ENCODE data around the gene ERFL.

The ERFL gene

GRCh38 chr19:41883463-41883820 lies 44.8 kb downstream of the ERFL start:
- no peak for DNase-seq (ENCODE audit: low read depth)
- peak overlapping the region; percentile 93 for H3K4me3 ChIP-seq (ENCODE audit: control insufficient read depth, low read depth, low read length)
- TF ChIP-seq CTCF (conservative IDR thresholded peaks at IDR 0.05; ENCODE audit: control insufficient read depth, insufficient read depth, low read depth, low read length), result no peak

- H3K4me3 ChIP-seq (ENCODE audit: control insufficient read depth, low read depth, low read length), result peak within 1 kb of the TSS; percentile 93
- no peak for TF ChIP-seq CTCF (conservative IDR thresholded peaks at IDR 0.05; ENCODE audit: control insufficient read depth, insufficient read depth, low read depth, low read length)
- no peak for DNase-seq (ENCODE audit: low read depth)
Observed at GRCh38 chr19:41882568-41883462, 45.4 kb downstream of the ERFL start, which contains the start of gene ARHGEF1. ARHGEF1 (plus strand) TSS chr19:41883184; CDS start chr19:41888083, 4,899 bp downstream.

GRCh38 chr19:41880329-41880708 lies 47.9 kb downstream of the ERFL start:
- TF ChIP-seq CTCF (conservative IDR thresholded peaks at IDR 0.05; ENCODE audit: control insufficient read depth, insufficient read depth, low read depth, low read length), result no peak
- no peak overlapping the region for H3K4me3 ChIP-seq (ENCODE audit: control insufficient read depth, low read depth, low read length)
- DNase-seq (ENCODE audit: low read depth), result no peak

GRCh38 chr19:41879670-41880328 lies 48.5 kb downstream of the ERFL start:
- no peak overlapping the region for H3K4me3 ChIP-seq (ENCODE audit: control insufficient read depth, low read depth, low read length)
- no peak for DNase-seq (ENCODE audit: low read depth)
- no peak for TF ChIP-seq CTCF (conservative IDR thresholded peaks at IDR 0.05; ENCODE audit: control insufficient read depth, insufficient read depth, low read depth, low read length)

GRCh38 chr19:41879080-41879479 lies 49.2 kb downstream of the ERFL start:
- DNase-seq (ENCODE audit: low read depth), result no peak
- no peak overlapping the region for H3K4me3 ChIP-seq (ENCODE audit: control insufficient read depth, low read depth, low read length)
- TF ChIP-seq CTCF (conservative IDR thresholded peaks at IDR 0.05; ENCODE audit: control insufficient read depth, insufficient read depth, low read depth, low read length), result no peak

- TF ChIP-seq CTCF (conservative IDR thresholded peaks at IDR 0.05; ENCODE audit: control insufficient read depth, insufficient read depth, low read depth, low read length), result no peak
- DNase-seq (ENCODE audit: low read depth), result no peak
- no peak overlapping the region for H3K4me3 ChIP-seq (ENCODE audit: control insufficient read depth, low read depth, low read length)
Observed at GRCh38 chr19:41877916-41878905, 50.0 kb downstream of the ERFL start.

All from fibroblast of mammary gland (primary cell).